22Rv1 (cell line): ENCODE measurements around the gene PEX11G.

Experiments used
- ZFX ChIP-seq: fragments of 450-650 bp; IDR thresholded peaks from 2 replicates; pipeline ENCODE4 v1.6.1; 2017; ENCODE audit warnings: antibody characterized with exemption, borderline replicate concordance
- TF ChIP-seq, protein P1 (sequence below): fragments of 450-650 bp; IDR thresholded peaks from 2 replicates; pipeline ENCODE4 v1.5.1; 2017; ENCODE audit warnings: mild to moderate bottlenecking

DNA sequence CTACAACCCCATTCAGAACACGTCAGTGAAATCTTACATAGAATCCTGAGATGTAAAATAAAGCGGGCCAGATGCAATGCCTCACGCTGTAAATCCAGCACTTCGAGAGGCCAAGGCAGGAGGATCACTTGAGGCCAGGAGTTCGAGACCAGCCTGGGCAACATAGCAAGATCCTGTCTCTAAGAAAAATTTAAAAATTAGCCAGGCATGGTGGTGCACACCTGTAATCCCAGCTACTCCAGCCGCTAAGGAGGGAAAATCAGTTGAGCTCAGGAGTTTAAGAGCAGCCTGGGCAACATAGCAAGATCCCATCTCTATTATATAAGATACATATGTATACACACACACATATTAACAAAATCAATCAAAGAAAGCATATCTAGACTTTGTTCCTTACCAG is 41.2 kb downstream of the PEX11G start:
- TF ChIP-seq, protein P1, sequence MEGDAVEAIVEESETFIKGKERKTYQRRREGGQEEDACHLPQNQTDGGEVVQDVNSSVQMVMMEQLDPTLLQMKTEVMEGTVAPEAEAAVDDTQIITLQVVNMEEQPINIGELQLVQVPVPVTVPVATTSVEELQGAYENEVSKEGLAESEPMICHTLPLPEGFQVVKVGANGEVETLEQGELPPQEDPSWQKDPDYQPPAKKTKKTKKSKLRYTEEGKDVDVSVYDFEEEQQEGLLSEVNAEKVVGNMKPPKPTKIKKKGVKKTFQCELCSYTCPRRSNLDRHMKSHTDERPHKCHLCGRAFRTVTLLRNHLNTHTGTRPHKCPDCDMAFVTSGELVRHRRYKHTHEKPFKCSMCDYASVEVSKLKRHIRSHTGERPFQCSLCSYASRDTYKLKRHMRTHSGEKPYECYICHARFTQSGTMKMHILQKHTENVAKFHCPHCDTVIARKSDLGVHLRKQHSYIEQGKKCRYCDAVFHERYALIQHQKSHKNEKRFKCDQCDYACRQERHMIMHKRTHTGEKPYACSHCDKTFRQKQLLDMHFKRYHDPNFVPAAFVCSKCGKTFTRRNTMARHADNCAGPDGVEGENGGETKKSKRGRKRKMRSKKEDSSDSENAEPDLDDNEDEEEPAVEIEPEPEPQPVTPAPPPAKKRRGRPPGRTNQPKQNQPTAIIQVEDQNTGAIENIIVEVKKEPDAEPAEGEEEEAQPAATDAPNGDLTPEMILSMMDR, result no peak
- no peak for TF ChIP-seq ZFX
